NCI-H345 (cell line): Measurements from ENCODE around the gene SUGP1.

Experiments
- DNase-seq: peaks from one replicate; lab custom pipeline; 2025; lab: John Stamatoyannopoulos, UW

The SUGP1 gene

GRCh38 chr19:19341026-19341425 is 20.7 kb upstream of the SUGP1 start:
- no peak for DNase-seq

DNA sequence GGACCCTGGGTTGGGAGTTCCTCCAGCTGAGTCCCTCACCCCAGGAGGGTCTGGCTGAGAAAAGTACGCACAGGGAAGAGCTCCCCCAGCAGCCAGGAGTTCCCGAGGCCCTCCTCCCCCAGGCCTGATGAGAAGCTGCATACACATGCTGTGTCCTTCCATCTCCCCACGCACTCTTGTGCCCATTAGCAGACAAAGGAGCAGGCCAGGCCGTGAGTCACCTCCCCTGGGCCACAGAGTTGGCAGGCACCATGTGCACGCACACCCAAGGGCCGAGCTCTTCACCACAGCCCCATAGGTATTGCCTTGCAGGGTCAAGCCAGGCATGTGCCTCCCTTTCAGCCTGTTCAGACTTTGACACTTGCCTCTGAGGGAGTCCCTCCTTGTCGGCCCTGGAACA is 17.8 kb upstream of the SUGP1 start:
- DNase-seq: no peak

GRCh38 chr19:19337120-19337519 is 16.8 kb upstream of the SUGP1 start:
- no peak for DNase-seq

DNA sequence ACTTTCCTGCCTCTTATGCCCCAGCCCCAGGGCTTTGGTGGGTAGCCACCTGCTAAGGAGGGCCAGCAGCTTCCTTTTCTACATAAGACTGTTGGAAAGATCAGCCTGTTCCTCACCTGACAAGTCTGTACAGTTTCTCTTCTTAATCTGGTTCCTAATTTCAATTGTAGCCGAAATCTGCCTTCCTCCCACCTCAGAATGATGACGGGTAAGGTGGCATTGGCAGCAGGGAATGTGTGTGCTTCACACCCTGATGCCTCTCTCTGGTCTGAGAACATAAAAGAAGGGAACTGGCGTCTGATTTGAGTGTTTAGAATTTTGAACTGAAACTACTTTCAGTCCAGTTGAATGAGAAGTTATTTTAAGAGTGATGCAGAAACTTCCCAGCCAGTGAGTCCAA is 16.3 kb upstream of the SUGP1 start:
- no peak for DNase-seq

- no peak for DNase-seq
Observed at GRCh38 chr19:19335408-19336158, 15.3 kb upstream of the SUGP1 start.

DNA sequence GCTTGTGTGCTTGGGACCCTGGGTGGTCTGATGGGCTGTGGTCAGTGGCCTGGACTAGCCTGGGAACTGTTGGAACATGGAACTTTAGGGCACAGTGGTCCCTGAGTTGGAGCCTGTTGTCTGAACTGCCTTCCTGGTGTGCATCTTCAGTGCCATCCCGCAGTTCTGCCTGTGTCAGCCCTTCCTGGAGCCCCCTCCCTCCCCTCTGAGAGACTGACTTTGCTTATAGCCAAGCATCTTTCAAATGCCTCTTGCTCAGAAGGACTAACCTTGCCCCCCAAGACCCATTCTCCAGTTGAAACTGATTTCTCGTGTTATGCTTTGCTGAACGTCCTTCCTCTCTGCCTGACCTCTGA is 14.7 kb upstream of the SUGP1 start:
- no peak for DNase-seq

DNA sequence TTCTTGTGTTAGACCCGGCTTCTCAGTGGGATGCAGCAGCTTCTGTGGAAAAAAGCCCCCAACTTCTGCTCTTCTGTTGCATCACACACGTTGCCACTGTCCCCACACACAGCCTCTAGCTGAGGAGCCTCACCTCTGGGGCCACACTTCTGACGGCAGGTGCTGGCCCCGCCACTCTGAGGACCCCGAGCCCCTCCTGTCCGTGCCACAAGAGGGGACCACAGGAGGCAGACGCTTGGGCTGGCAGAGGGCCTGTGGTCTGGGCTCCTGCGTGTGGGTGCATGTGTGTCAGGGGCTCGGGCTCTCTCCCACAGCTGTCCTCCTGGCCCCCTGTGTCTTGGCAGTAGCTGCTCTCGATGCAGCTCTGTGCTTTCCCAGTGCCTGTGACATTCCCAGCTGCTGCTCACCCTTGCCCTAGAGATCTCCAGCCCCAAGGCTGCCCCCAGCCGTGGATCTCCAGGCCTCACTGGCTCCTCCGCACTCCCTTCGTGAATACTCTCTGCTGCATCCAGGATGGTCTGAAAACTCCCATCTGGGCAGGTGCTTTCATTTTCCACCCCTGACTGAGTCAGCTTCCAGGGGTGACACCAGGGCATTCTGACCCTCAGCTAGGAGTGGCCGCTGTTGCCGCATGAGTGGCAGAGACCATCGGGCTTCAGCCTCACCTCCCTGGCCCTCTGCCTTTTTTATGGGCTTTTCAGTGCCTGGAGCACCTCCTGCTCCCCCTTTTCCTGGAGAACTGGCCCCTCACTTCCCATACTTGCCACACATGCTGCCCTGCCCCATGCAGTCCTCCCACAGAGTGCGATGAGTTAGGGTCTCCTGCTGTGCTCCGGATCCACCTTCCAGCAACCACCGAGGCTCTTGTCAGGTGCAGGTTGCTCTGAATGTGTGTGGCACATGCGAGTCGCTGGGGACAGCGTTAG is 14.0 kb upstream of the SUGP1 start:
- no peak for DNase-seq

GRCh38 chr19:19329126-19329525 is 8.8 kb upstream of the SUGP1 start:
- DNase-seq: no peak

DNA sequence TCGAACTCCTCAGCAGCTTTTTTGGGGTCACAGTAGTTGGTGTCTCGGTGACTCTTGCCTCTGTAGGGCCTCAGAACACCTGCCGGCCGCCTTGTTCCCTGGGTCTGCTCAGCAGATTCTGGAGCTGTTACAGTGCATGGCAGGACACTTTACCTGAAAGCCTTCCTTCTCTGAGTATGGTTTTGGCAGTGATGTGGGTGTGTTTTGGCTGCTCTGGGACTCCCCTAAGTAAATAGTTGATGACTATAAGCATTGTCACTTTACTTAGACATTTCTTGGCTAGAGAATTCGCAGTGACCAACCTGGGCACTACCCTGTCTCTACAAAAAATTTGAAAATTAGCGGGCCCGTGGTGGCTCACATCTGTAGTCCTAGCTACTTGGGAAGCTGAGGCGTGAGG is 7.4 kb upstream of the SUGP1 start:
- no peak for DNase-seq

GRCh38 chr19:19324059-19324770 is 3.9 kb upstream of the SUGP1 start:
- no peak for DNase-seq

DNA sequence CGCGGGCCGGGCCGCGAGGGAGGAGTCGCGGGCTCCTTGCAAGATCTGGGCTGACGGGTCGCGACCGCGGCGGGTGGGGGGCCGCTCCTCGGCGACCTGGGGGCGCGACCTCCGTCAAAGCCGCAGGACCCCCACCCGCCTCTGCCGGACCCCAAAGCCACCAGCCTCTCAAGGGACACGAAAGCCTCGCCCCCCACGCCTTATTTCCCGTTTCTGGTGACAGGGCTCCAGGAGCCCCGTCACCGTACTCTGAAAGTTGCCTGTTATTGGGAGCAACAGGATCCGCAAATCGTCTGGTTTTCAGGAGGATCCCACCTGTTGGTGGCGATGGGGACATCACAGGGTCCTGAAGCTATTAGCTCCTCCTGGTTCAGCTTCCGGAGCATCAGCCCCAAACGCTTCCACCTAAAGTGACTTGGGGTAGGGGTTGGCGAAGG is 850 bp upstream of the SUGP1 start:
- DNase-seq: no peak

DNA sequence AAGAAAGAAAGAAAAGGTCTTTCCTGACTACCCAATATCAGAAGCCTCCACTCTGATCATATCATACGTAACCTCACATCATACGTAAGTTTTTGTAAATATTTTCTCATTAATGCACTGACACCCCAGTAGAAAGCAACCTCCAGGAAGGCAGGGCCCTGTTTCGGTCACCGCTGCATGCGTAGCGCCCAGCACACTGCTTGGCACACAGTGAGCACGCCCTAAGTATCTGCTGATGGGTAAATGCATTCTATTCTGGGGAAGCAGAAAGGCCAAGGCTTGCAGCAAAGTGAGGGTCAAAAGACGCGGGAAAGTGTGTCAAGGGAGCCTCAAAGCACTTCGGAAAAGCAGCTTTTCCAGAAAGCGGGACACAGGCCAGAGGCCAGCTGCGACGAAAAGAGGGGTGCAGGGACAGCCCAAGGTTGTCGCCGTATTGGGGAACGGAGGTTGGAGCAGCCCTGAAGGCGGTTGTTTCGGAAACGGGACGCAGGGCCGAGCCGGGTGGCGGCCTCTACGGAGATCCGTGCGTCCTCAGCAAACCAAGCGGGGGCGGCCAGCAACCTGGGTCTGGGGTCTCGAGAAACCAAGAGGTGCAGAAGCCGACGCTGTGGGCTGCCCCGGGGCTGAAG is 463 bp downstream of the SUGP1 start:
- DNase-seq: no peak

- no peak for DNase-seq
Observed at GRCh38 chr19:19316082-19316481, 4.2 kb downstream of the SUGP1 start.

- DNase-seq: no peak
Observed at GRCh38 chr19:19315444-19315843, 4.9 kb downstream of the SUGP1 start.

GRCh38 chr19:19308373-19308772 is 11.9 kb downstream of the SUGP1 start:
- no peak for DNase-seq

GRCh38 chr19:19306191-19306590 is 14.1 kb downstream of the SUGP1 start:
- no peak for DNase-seq

DNA sequence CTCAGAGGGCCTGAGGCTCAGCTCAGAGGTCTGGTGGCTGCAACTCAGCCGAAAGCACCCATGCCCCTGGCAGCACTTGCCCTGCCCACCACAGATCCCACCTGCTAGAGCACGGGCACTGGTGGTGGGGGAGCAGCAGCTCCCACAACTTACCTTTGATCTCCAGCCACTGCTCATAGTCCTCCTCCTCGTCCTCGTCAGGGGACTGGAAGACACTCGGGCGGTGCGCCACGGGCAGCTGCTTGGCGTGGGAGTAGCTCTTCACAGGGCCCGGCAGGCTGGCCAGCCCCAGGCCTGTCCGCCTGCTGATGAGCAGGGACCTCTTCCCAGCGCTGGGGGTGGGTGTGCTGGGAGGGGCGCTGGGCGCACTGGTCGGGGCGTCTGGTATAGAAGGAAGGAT is 14.6 kb downstream of the SUGP1 start:
- no peak for DNase-seq

DNA sequence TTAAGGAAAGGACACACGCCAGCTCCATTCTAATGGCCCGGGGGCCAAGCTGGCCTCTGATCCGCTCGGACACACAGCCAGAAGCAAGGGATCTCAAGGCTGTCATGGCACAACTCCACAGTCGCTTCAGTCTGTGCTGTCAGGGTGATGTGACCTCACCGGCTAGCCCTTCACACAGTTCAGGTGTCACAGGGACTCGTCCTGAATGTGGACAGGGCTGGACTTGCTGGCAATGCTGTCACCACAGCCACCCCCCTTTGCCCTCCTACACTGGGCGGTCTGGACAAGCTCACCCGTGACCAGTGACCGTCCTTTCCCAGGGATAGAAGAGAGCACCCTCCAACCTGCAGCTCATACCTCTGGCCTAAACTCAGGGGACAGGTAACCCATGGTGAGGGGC is 15.2 kb downstream of the SUGP1 start:
- DNase-seq: no peak

DNA sequence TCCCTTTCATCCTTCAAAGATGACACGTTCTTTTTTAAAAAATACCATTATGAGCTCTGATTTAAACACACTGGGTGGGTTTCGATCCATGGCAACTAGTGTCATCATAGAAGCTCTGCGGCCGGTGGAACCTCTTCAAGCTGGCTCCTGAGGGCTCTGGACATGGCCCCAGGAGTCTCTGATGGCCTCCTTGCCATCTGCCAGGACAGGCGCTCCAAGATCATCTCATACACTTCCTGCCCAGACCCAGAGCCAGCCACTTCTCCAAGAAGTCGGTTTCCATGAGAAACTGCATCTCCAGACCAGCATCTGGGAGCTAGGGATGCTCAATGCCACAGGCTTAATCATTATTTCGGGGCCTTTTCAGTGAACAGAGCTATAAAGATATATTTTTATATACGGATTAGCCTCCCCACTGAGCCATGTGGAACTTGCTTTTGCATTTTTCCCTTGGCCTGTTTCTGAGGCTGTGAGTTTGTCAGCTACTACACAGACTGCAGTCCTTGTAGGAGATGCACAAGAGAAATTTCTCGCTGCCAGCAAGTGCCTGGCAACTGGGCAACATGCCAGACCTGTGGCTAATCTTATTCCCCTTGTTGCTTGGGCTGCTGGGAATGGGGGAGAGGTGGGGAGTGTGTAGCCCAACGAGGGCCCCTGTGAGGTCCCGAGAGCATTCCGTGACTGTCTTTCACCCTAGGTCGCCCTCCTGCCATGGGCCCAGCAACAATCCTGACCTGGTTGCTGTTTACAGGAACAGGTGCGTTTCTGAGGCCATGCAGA is 15.9 kb downstream of the SUGP1 start:
- DNase-seq: no peak

DNA sequence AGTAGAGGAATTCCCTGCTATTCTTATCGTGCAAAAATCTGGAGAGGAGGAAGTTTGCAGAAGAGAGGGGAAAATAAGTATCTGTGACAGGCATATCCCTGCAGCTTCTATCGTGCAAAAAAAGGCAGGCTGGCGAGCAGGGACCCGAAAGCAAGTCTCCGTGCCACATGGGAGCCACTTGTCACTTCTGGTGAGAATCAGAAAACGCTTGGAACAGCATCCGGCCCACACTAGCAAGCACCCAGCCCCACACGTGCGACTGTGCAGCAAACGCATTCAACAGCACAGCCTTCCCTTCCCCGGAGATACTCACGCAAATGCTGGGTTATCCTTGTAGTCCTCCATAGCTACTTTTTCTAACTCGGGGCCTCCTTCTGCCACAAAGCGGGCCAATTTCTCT is 16.9 kb downstream of the SUGP1 start:
- DNase-seq: no peak

- DNase-seq: no peak
Observed at GRCh38 chr19:19300613-19301012, 19.7 kb downstream of the SUGP1 start.
